Vagina (tissue), 2 donors: ENCODE measurements around the gene FAM110C. TPM values are rescaled to one million over a fixed set of nuclear protein-coding genes. Genes with fewer than 3 reads are reported as not detected.

Experiments
- DNase-seq, 2 donors: peaks; one replicate each; pipeline ENCODE4 v3.0.0-alpha.2; 2017; ENCODE audit errors: extremely low spot score in 2 of 2
- H3K27ac ChIP-seq: fragments of 200-600 bp; sonication (generic); one replicate; pipeline ENCODE4 v1.5.1; 2019
- H3K27me3 ChIP-seq: fragments of 200-600 bp; sonication (generic); one replicate; pipeline ENCODE4 v1.5.1; 2019
- H3K36me3 ChIP-seq, 2 donors: fragments of 200-600 bp; sonication (generic); one replicate each; pipeline ENCODE4 v1.5.1; 2017 to 2019
- H3K4me1 ChIP-seq: fragments of 200-600 bp; sonication (generic); one replicate; pipeline ENCODE4 v1.5.1; 2019
- H3K4me3 ChIP-seq, 2 donors: fragments of 200-600 bp; sonication (generic); 1 replicate in 1 of 2; 2 replicates in 1 of 2; pipeline ENCODE4 v1.5.1; 2016 to 2019
- H3K9me3 ChIP-seq: fragments of 200-600 bp; sonication (generic); one replicate; pipeline ENCODE4 v1.5.1; 2019
- CTCF ChIP-seq, 3 experiments: fragments of 450-650 bp in 2 of 3; fragments of 200-600 bp in 1 of 3; sonication (generic) in 1 of 3; IDR thresholded peaks; one replicate each; pipeline ENCODE4 v1.5.1; 2017 to 2019; ENCODE audit warnings: antibody characterized with exemption in 3 of 3, mild to moderate bottlenecking in 2 of 3, moderate library complexity in 2 of 3
- POLR2A ChIP-seq, 2 donors: fragments of 450-650 bp; IDR thresholded peaks; one replicate each; pipeline ENCODE4 v1.6.1; 2017; ENCODE audit warnings: antibody characterized with exemption in 2 of 2, mild to moderate bottlenecking in 2 of 2, moderate library complexity in 2 of 2
- POLR2AphosphoS5 ChIP-seq, 2 donors: sonication (generic); formaldehyde crosslinking; IDR thresholded peaks; one replicate each; pipeline ENCODE4 v1.9.0; 2017; ENCODE audit warnings: antibody characterized with exemption in 2 of 2, mild to moderate bottlenecking in 2 of 2, low read depth in 1 of 2; ENCODE audit not compliant: insufficient read depth in 1 of 2
- intact Hi-C: fragments of 100-400 bp; cut with DNase I; formaldehyde crosslinking; loops from one replicate; pipeline ENCODE4 v1.15.1; 2023
- total RNA-seq: library from RNA; depleted of rRNA; stranded (reverse); fragments of >200 nt; gene quantifications from one replicate; pipeline ENCODE4 v1.2.3, GENCODE V29; 2016

FAM110C gene
- total RNA-seq, 1 donor from 2014 or later, result 27.3 TPM

- H3K4me1 ChIP-seq, result no peaks in the 10 kb centered on the region
- intact Hi-C loops, result no loop called here
- no peak overlapping the region for H3K27ac ChIP-seq
- no peaks in the 10 kb centered on the region for H3K36me3 ChIP-seq
- no peak for DNase-seq
- no peaks in the 10 kb centered on the region for H3K27me3 ChIP-seq
- no peaks in the 10 kb centered on the region for H3K9me3 ChIP-seq
- no peak overlapping the region for H3K4me3 ChIP-seq
- TF ChIP-seq CTCF (IDR thresholded peaks at IDR 0.05) (no peak), POLR2A (IDR thresholded peaks at IDR 0.05) (no peak), POLR2AphosphoS5 (IDR thresholded peaks at IDR 0.05; ENCODE audit: insufficient read depth in 1 of 2, low read depth in 1 of 2) (no peak)
Measured at GRCh38 chr2:66853-67252, 20.5 kb upstream of the FAM110C start.

GRCh38 chr2:65121-65520 is 18.8 kb upstream of the FAM110C start:
- no peak overlapping the region for H3K4me3 ChIP-seq
- H3K27ac ChIP-seq, result no peak overlapping the region
- TF ChIP-seq CTCF (IDR thresholded peaks at IDR 0.05) (no peak), POLR2AphosphoS5 (IDR thresholded peaks at IDR 0.05; ENCODE audit: insufficient read depth in 1 of 2, low read depth in 1 of 2) (no peak), POLR2A (IDR thresholded peaks at IDR 0.05) (no peak)
- intact Hi-C loops, result no loop called here
- no peaks in the 10 kb centered on the region for H3K27me3 ChIP-seq
- no peaks in the 10 kb centered on the region for H3K36me3 ChIP-seq
- no peaks in the 10 kb centered on the region for H3K4me1 ChIP-seq
- no peak for DNase-seq
- no peaks in the 10 kb centered on the region for H3K9me3 ChIP-seq

GRCh38 chr2:55587-56448 is 9.5 kb upstream of the FAM110C start:
- intact Hi-C loops, result no loop called here
- no peak overlapping the region for H3K27ac ChIP-seq
- H3K36me3 ChIP-seq, result no peaks in the 10 kb centered on the region
- peaks cover 12% of the 10 kb centered on the region for H3K9me3 ChIP-seq
- H3K27me3 ChIP-seq, result no peaks in the 10 kb centered on the region
- DNase-seq, result no peak
- TF ChIP-seq POLR2AphosphoS5 (IDR thresholded peaks at IDR 0.05; ENCODE audit: insufficient read depth in 1 of 2, low read depth in 1 of 2) (no peak), CTCF (IDR thresholded peaks at IDR 0.05) (no peak), POLR2A (IDR thresholded peaks at IDR 0.05) (no peak)
- H3K4me1 ChIP-seq, result no peaks in the 10 kb centered on the region
- H3K4me3 ChIP-seq, result no peak overlapping the region

GRCh38 chr2:51613-52012 is 5.3 kb upstream of the FAM110C start:
- H3K27ac ChIP-seq, result no peak overlapping the region
- TF ChIP-seq POLR2A (IDR thresholded peaks at IDR 0.05) (no peak), POLR2AphosphoS5 (IDR thresholded peaks at IDR 0.05; ENCODE audit: insufficient read depth in 1 of 2, low read depth in 1 of 2) (no peak), CTCF (IDR thresholded peaks at IDR 0.05) (no peak)

GRCh38 chr2:47737-48136 is 1.4 kb upstream of the FAM110C start:
- TF ChIP-seq POLR2A (IDR thresholded peaks at IDR 0.05), result no peak
- no peak for TF ChIP-seq POLR2AphosphoS5 (IDR thresholded peaks at IDR 0.05; ENCODE audit: insufficient read depth in 1 of 2, low read depth in 1 of 2)
- TF ChIP-seq CTCF (IDR thresholded peaks at IDR 0.05), result no peak
- no peak for DNase-seq
- Histone ChIP-seq H3K27ac (no peak overlapping the region), H3K27me3 (no peaks in the 10 kb centered on the region), H3K9me3 (no peaks in the 10 kb centered on the region), H3K4me3 (peak overlapping the region in 1 of 2 donors; percentile 58), H3K36me3 (no peaks in the 10 kb centered on the region), H3K4me1 (peaks cover 9% of the 10 kb centered on the region)
- intact Hi-C loops, result no loop called here

More at GRCh38 chr2:51613-52012, 5.3 kb upstream of the FAM110C start:
- no peaks in the 10 kb centered on the region for H3K27me3 ChIP-seq
- H3K4me3 ChIP-seq, result no peak overlapping the region
- H3K9me3 ChIP-seq, result no peaks in the 10 kb centered on the region
- intact Hi-C loops, result no loop called here
- no peak for DNase-seq
- no peaks in the 10 kb centered on the region for H3K36me3 ChIP-seq
- H3K4me1 ChIP-seq, result peaks cover 8% of the 10 kb centered on the region
